ENCODE data around the gene ISM1. TPM values are rescaled to one million over a fixed set of nuclear protein-coding genes. Genes with fewer than 3 reads are reported as not detected.

Gene ISM1
- polyA plus RNA-seq, 1 experiment = not detected

- no peak overlapping the region for H3K27ac ChIP-seq (ENCODE audit: low read depth, low read length)
- H3K27me3 ChIP-seq (ENCODE audit: control insufficient read depth, insufficient read depth, low read length) = no peaks in the 10 kb centered on the region
- ChIA-PET CTCF (interaction anchor here (1.8 kb wide), 1 partner anchor 254 kb away, joined by 7 read pairs; no protein-coding TSS in a partner anchor), POLR2A (no interaction called here)
- H3K9me3 ChIP-seq (ENCODE audit: control insufficient read depth, insufficient read depth, low read length) = no peaks in the 10 kb centered on the region
- no peak for TF ChIP-seq CTCF (IDR thresholded peaks at IDR 0.05; ENCODE audit: low read depth, low read length)
- no peak for DNase-seq (ENCODE audit: low read depth, low spot score)
- H3K4me3 ChIP-seq (ENCODE audit: low read depth, low read length) = no peak overlapping the region
Measured at GRCh38 chr20:13292201-13292885, 71.3 kb downstream of the ISM1 start.

- POLR2A ChIA-PET = interaction anchor here (0.6 kb wide), 1 partner anchor 221 kb away, joined by 4 read pairs; no protein-coding TSS in a partner anchor
- CTCF ChIA-PET = no interaction called here
- H3K27ac ChIP-seq (ENCODE audit: low read depth, low read length) = no peak overlapping the region
- no peaks in the 10 kb centered on the region for H3K27me3 ChIP-seq (ENCODE audit: control insufficient read depth, insufficient read depth, low read length)
- no peak for TF ChIP-seq CTCF (IDR thresholded peaks at IDR 0.05; ENCODE audit: low read depth, low read length)
- no peaks in the 10 kb centered on the region; the same call in 1 of the 2 replicates for H3K9me3 ChIP-seq (ENCODE audit: control insufficient read depth, insufficient read depth, low read length)
- DNase-seq (ENCODE audit: low read depth, low spot score) = no peak
- no peak overlapping the region for H3K4me3 ChIP-seq (ENCODE audit: low read depth, low read length)
Measured at GRCh38 chr20:13294522-13294921, 73.4 kb downstream of the ISM1 start.

- TF ChIP-seq CTCF (IDR thresholded peaks at IDR 0.05; ENCODE audit: low read depth, low read length) = no peak
- POLR2A ChIA-PET = no interaction called here
- CTCF ChIA-PET = no interaction called here
- H3K4me3 ChIP-seq (ENCODE audit: low read depth, low read length) = no peak overlapping the region
- no peaks in the 10 kb centered on the region for H3K27me3 ChIP-seq (ENCODE audit: control insufficient read depth, insufficient read depth, low read length)
- H3K9me3 ChIP-seq (ENCODE audit: control insufficient read depth, insufficient read depth, low read length) = no peaks in the 10 kb centered on the region; the same call in 1 of the 2 replicates
- H3K27ac ChIP-seq (ENCODE audit: low read depth, low read length) = no peak overlapping the region
- no peak for DNase-seq (ENCODE audit: low read depth, low spot score)
Measured at GRCh38 chr20:13295637-13296036, 74.6 kb downstream of the ISM1 start.

GRCh38 chr20:13296070-13296469 lies 75.0 kb downstream of the ISM1 start:
- Histone ChIP-seq H3K27ac (ENCODE audit: low read depth, low read length) (no peak overlapping the region), H3K4me3 (ENCODE audit: low read depth, low read length) (no peak overlapping the region), H3K9me3 (ENCODE audit: control insufficient read depth, insufficient read depth, low read length) (no peaks in the 10 kb centered on the region; the same call in 1 of the 2 replicates), H3K27me3 (ENCODE audit: control insufficient read depth, insufficient read depth, low read length) (no peaks in the 10 kb centered on the region)
- CTCF ChIA-PET = interaction anchor here (0.7 kb wide), 1 partner anchor 35 kb away, joined by 3 read pairs; no protein-coding TSS in a partner anchor
- POLR2A ChIA-PET = no interaction called here
- no peak for DNase-seq (ENCODE audit: low read depth, low spot score)
- no peak for TF ChIP-seq CTCF (IDR thresholded peaks at IDR 0.05; ENCODE audit: low read depth, low read length)

GRCh38 chr20:13297147-13297899 lies 76.2 kb downstream of the ISM1 start:
- Histone ChIP-seq H3K27ac (ENCODE audit: low read depth, low read length) (no peak overlapping the region), H3K27me3 (ENCODE audit: control insufficient read depth, insufficient read depth, low read length) (no peaks in the 10 kb centered on the region), H3K9me3 (ENCODE audit: control insufficient read depth, insufficient read depth, low read length) (no peaks in the 10 kb centered on the region; the same call in 1 of the 2 replicates), H3K4me3 (ENCODE audit: low read depth, low read length) (no peak overlapping the region)
- DNase-seq (ENCODE audit: low read depth, low spot score) = no peak
- POLR2A ChIA-PET = no interaction called here
- CTCF ChIA-PET = no interaction called here
- no peak for TF ChIP-seq CTCF (IDR thresholded peaks at IDR 0.05; ENCODE audit: low read depth, low read length)
